GM18858 (cell line): ENCODE results near the gene CAPN3.

ENCODE experiments used
- ATAC-seq: cut with Tn5 transposase; IDR thresholded peaks from one replicate; pipeline ENCODE4 v1.9.1; 2021; ENCODE audit not compliant: unreplicated experiment

The CAPN3 gene

GRCh38 chr15:42392309-42393024 lies 33.2 kb downstream of the CAPN3 start:
- no peak for ATAC-seq

GRCh38 chr15:42394106-42394505 lies 34.8 kb downstream of the CAPN3 start:
- ATAC-seq, result no peak

- no peak for ATAC-seq
Observed at GRCh38 chr15:42395838-42396237, 36.5 kb downstream of the CAPN3 start.

GRCh38 chr15:42401544-42402454 lies 42.5 kb downstream of the CAPN3 start:
- no peak for ATAC-seq

- no peak for ATAC-seq
Observed at GRCh38 chr15:42402455-42403205, 43.3 kb downstream of the CAPN3 start.

GRCh38 chr15:42403389-42403788 lies 44.1 kb downstream of the CAPN3 start:
- ATAC-seq, result no peak

- no peak for ATAC-seq
Observed at GRCh38 chr15:42404461-42405235, 45.3 kb downstream of the CAPN3 start.

- no peak for ATAC-seq
Observed at GRCh38 chr15:42405863-42406482, 46.7 kb downstream of the CAPN3 start.

GRCh38 chr15:42408178-42408577 lies 48.9 kb downstream of the CAPN3 start:
- ATAC-seq, result no peak

- ATAC-seq, result no peak
Observed at GRCh38 chr15:42409011-42409410, 49.7 kb downstream of the CAPN3 start.

- ATAC-seq, result no peak
Observed at GRCh38 chr15:42411884-42412283, 52.6 kb downstream of the CAPN3 start.

- no peak for ATAC-seq
Observed at GRCh38 chr15:42413920-42414319, 54.6 kb downstream of the CAPN3 start.

GRCh38 chr15:42419369-42419768 lies 60.1 kb downstream of the CAPN3 start:
- ATAC-seq, result no peak

- ATAC-seq, result no peak
Observed at GRCh38 chr15:42421376-42421775, 62.1 kb downstream of the CAPN3 start.

- no peak for ATAC-seq
Observed at GRCh38 chr15:42427429-42428223, 68.3 kb downstream of the CAPN3 start.

- ATAC-seq, result no peak
Observed at GRCh38 chr15:42444415-42445063, 85.2 kb downstream of the CAPN3 start.

- no peak for ATAC-seq
Observed at GRCh38 chr15:42445551-42445950, 86.2 kb downstream of the CAPN3 start.

- ATAC-seq, result no peak
Observed at GRCh38 chr15:42447599-42447998, 88.3 kb downstream of the CAPN3 start.

- no peak for ATAC-seq
Observed at GRCh38 chr15:42448281-42448680, 89.0 kb downstream of the CAPN3 start.
